Rectal smooth muscle tissue (tissue), 1 donor: ENCODE measurements around the gene TANGO2.

Experiments
- H3K27ac ChIP-seq: one replicate; pipeline ENCODE4 v1.7.0; 2013; ENCODE audit warnings: low read depth, low read length, inconsistent platforms
- H3K27me3 ChIP-seq: one replicate; pipeline ENCODE4 v1.7.0; 2013; ENCODE audit warnings: low read length; ENCODE audit not compliant: control insufficient read depth, insufficient read depth
- H3K36me3 ChIP-seq: one replicate; pipeline ENCODE4 v1.7.0; 2013; ENCODE audit warnings: low read length; ENCODE audit not compliant: control insufficient read depth, insufficient read depth
- H3K4me1 ChIP-seq: one replicate; pipeline ENCODE4 v1.7.0; 2013; ENCODE audit warnings: low read length; ENCODE audit not compliant: control insufficient read depth, insufficient read depth
- H3K4me3 ChIP-seq: one replicate; pipeline ENCODE4 v1.7.0; 2013; ENCODE audit warnings: low read length
- H3K9ac ChIP-seq: one replicate; pipeline ENCODE4 v1.7.0; 2013; ENCODE audit warnings: low read length

The TANGO2 gene

GRCh38 chr22:19986410-19987341 is 34.2 kb upstream of the TANGO2 start:
- Histone ChIP-seq H3K4me1 (peaks cover 22% of the 10 kb centered on the region), H3K4me3 (peak overlapping the region; percentile 76), H3K36me3 (no peaks in the 10 kb centered on the region), H3K27me3 (no peaks in the 10 kb centered on the region), H3K9ac (peak overlapping the region; percentile 46), H3K27ac (peak overlapping the region; percentile 88)

DNA sequence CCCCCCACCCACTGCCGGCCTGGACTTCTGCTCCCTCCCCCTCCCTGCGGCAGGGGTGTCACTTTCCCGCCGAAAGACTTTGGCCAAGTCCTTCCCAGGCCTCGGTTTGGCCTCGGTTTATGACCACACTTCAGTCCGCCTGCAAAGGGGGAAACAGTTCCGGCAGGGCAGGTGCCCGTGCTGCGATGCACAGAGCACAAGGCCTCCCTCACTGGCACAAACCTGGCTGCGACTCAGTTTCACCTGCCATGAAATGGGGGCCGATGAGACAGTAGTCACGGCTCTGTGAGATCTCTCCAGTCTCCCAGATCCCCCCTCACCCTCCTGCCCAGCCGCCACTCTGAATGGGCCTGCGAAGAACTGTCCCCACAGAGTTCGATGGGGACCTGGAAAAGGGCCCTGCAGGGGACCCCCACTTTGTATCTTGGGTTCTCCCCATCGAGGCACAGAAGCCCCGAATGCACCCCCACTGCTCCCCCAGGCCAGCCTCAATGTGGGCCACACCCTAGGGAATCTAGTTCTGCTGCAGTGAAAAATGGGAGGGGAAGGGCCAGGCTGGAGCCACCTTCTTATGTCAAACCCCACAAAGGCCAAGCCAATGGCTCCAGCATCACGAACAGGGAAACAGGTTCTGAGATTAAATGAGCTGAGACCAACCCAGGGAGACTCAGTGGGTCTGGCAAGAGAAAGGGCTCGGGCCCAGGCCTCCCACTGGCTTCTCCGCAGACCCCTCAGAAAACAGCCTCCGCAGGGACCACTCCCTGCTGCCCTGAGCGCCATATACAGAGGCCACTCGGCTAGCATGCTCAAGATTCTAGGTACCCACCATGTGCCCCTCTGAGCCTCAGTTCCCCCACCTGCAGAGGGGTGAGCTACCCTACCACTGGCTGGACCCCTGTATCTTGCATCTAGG is 33.3 kb upstream of the TANGO2 start:
- peak overlapping the region; percentile 45 for H3K4me3 ChIP-seq

GRCh38 chr22:19988331-19988808 is 32.5 kb upstream of the TANGO2 start:
- H3K27ac ChIP-seq = no peak overlapping the region
- no peak overlapping the region for H3K9ac ChIP-seq

More for the DNA sequence above, 33.3 kb upstream of the TANGO2 start:
- H3K4me1 ChIP-seq = peaks cover 22% of the 10 kb centered on the region
- no peaks in the 10 kb centered on the region for H3K36me3 ChIP-seq
- H3K27ac ChIP-seq = no peak overlapping the region
- no peak overlapping the region for H3K9ac ChIP-seq
- H3K27me3 ChIP-seq = no peaks in the 10 kb centered on the region

GRCh38 chr22:19988965-19989724 is 31.8 kb upstream of the TANGO2 start:
- no peaks in the 10 kb centered on the region for H3K36me3 ChIP-seq
- H3K27ac ChIP-seq = no peak overlapping the region
- H3K27me3 ChIP-seq = no peaks in the 10 kb centered on the region
- peaks cover 12% of the 10 kb centered on the region for H3K4me1 ChIP-seq
- H3K4me3 ChIP-seq = no peak overlapping the region
- no peak overlapping the region for H3K9ac ChIP-seq

More at GRCh38 chr22:19988331-19988808, 32.5 kb upstream of the TANGO2 start:
- no peaks in the 10 kb centered on the region for H3K36me3 ChIP-seq
- H3K4me3 ChIP-seq = no peak overlapping the region
- H3K4me1 ChIP-seq = peaks cover 20% of the 10 kb centered on the region
- H3K27me3 ChIP-seq = no peaks in the 10 kb centered on the region

GRCh38 chr22:19989725-19990067 is 31.2 kb upstream of the TANGO2 start:
- H3K27ac ChIP-seq = no peak overlapping the region
- H3K4me3 ChIP-seq = no peak overlapping the region
- peaks cover 8% of the 10 kb centered on the region for H3K4me1 ChIP-seq
- no peaks in the 10 kb centered on the region for H3K27me3 ChIP-seq
- no peak overlapping the region for H3K9ac ChIP-seq
- H3K36me3 ChIP-seq = no peaks in the 10 kb centered on the region

DNA sequence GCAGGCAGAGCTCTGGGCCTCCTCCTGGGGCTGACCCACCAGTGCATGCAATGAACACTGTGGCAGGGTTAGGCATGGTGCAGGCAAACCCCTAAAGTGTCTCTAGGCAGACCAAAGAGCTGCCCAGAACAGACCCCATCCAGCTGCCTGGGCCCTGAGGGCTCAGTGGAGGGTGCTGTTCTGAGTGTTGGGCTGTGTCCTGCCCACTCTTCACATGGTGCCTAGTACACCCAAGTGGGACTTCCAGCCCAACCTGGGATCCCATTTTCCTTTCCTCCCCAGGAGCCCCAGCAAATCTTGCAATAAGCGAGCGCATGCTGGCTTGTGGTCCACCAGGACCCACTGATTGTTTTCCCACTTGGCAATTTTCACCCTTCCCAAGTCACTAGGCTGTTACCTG is 30.7 kb upstream of the TANGO2 start:
- Histone ChIP-seq H3K36me3 (no peaks in the 10 kb centered on the region), H3K27me3 (no peaks in the 10 kb centered on the region), H3K4me1 (peaks cover 12% of the 10 kb centered on the region), H3K9ac (no peak overlapping the region), H3K4me3 (no peak overlapping the region), H3K27ac (no peak overlapping the region)

- Histone ChIP-seq H3K9ac (no peak overlapping the region), H3K27me3 (no peaks in the 10 kb centered on the region), H3K36me3 (no peaks in the 10 kb centered on the region), H3K4me1 (peaks cover 14% of the 10 kb centered on the region), H3K27ac (peak overlapping the region; percentile 23), H3K4me3 (no peak overlapping the region)
Measured at GRCh38 chr22:19990609-19991394, 30.1 kb upstream of the TANGO2 start.

GRCh38 chr22:19991395-19991644 is 29.6 kb upstream of the TANGO2 start:
- no peak overlapping the region for H3K4me3 ChIP-seq
- no peaks in the 10 kb centered on the region for H3K36me3 ChIP-seq
- H3K9ac ChIP-seq = no peak overlapping the region
- H3K4me1 ChIP-seq = peaks cover 12% of the 10 kb centered on the region
- no peaks in the 10 kb centered on the region for H3K27me3 ChIP-seq
- peak overlapping the region; percentile 23 for H3K27ac ChIP-seq

- H3K36me3 ChIP-seq = no peaks in the 10 kb centered on the region
- H3K27ac ChIP-seq = peak overlapping the region; percentile 23
- H3K4me1 ChIP-seq = peaks cover 12% of the 10 kb centered on the region
- H3K4me3 ChIP-seq = no peak overlapping the region
- no peaks in the 10 kb centered on the region for H3K27me3 ChIP-seq
- no peak overlapping the region for H3K9ac ChIP-seq
Measured at GRCh38 chr22:19991645-19992451, 29.1 kb upstream of the TANGO2 start.

- no peaks in the 10 kb centered on the region for H3K36me3 ChIP-seq
Measured at GRCh38 chr22:19992481-19992911, 28.4 kb upstream of the TANGO2 start.

GRCh38 chr22:19992921-19993355 is 28.0 kb upstream of the TANGO2 start:
- Histone ChIP-seq H3K27me3 (no peaks in the 10 kb centered on the region), H3K4me3 (no peak overlapping the region), H3K27ac (no peak overlapping the region), H3K9ac (no peak overlapping the region), H3K36me3 (no peaks in the 10 kb centered on the region), H3K4me1 (peaks cover 12% of the 10 kb centered on the region)

More at GRCh38 chr22:19992481-19992911, 28.4 kb upstream of the TANGO2 start:
- no peak overlapping the region for H3K27ac ChIP-seq
- H3K9ac ChIP-seq = no peak overlapping the region
- no peak overlapping the region for H3K4me3 ChIP-seq
- H3K27me3 ChIP-seq = no peaks in the 10 kb centered on the region
- peaks cover 12% of the 10 kb centered on the region for H3K4me1 ChIP-seq
